Uterus (tissue), 4 donors: ENCODE measurements around the gene PICALM. TPM values are rescaled to one million over a fixed set of nuclear protein-coding genes. Genes with fewer than 3 reads are reported as not detected.

ENCODE experiments used
- DNase-seq, 2 donors: peaks; one replicate each; pipeline ENCODE4 v3.0.0-alpha.2; 2019 to 2020
- H3K27ac ChIP-seq, 2 donors: fragments of 200-600 bp; sonication (generic); 1 replicate in 1 of 2; 2 replicates in 1 of 2; pipeline ENCODE4 v1.5.1; 2016 to 2018
- H3K27me3 ChIP-seq, 2 donors: fragments of 200-600 bp; sonication (generic); one replicate each; pipeline ENCODE4 v1.5.1; 2018 to 2019; ENCODE audit warnings: control low read depth in 1 of 2
- H3K36me3 ChIP-seq, 2 donors: fragments of 200-600 bp; sonication (generic); one replicate each; pipeline ENCODE4 v1.5.1; 2019; ENCODE audit warnings: control low read depth in 1 of 2
- H3K4me1 ChIP-seq, 2 donors: fragments of 200-600 bp; sonication (generic); one replicate each; pipeline ENCODE4 v1.5.1; 2018 to 2019; ENCODE audit warnings: control low read depth in 1 of 2
- H3K4me3 ChIP-seq, 2 donors: fragments of 200-600 bp; sonication (generic); 1 replicate in 1 of 2; 2 replicates in 1 of 2; pipeline ENCODE4 v1.5.1; 2018 to 2019; ENCODE audit warnings: mild to moderate bottlenecking in 1 of 2
- H3K9me3 ChIP-seq, 2 donors: fragments of 200-600 bp; sonication (generic); one replicate each; pipeline ENCODE4 v1.5.1; 2019; ENCODE audit warnings: control low read depth in 1 of 2
- POLR2A ChIP-seq, 2 donors: fragments of 450-650 bp; IDR thresholded peaks; one replicate each; pipeline ENCODE4 v1.6.1; 2016; ENCODE audit warnings: antibody characterized with exemption in 2 of 2, mild to moderate bottlenecking in 1 of 2, moderate library complexity in 1 of 2
- intact Hi-C: fragments of 100-400 bp; cut with DNase I; formaldehyde crosslinking; loops from one replicate; pipeline ENCODE4 v1.15.1; 2023; ENCODE audit warnings: low total_unique reads
- total RNA-seq, 4 donors: library from RNA; depleted of rRNA in 3 of 4; stranded (reverse); fragments of >200 nt in 3 of 4; gene quantifications; one replicate each; pipeline versions ENCODE4 v1.1.0 to v1.2.4, GENCODE V29; 2014 to 2023
- TF ChIP-seq, protein P1 (sequence below), 4 experiments: fragments of 200-600 bp in 2 of 4; fragments of 450-650 bp in 2 of 4; sonication (generic) in 2 of 4; IDR thresholded peaks; one replicate each; pipeline ENCODE4 v1.5.1; 2016 to 2019; ENCODE audit warnings: antibody characterized with exemption in 4 of 4, mild to moderate bottlenecking in 2 of 4, moderate library complexity in 1 of 4
- donor health status: DM: yes; HTN: yes; CAD: no.

PICALM gene
- total RNA-seq, 4 donors from 2014 or later = 198 to 402 (median 298) TPM

DNA sequence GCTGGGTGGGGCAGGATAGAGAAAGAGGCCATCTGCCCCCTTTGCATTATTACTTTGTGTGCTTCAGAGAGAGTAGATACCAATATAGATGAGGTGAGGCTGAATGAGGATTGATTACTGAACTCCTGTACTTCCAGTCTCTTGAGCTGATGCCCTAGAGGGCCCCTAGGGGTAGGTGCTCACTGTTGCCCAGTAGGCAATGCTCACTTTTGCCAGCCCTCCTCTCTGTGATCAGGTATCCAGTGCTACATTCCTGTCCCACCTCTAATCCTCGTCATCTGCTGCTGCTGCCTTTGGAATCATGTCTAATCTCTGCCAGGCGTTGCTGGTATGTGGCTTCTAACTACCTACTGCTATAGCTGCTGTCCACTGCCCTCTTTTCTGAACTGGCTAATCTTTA, 156.5 kb downstream of the PICALM start:
- Histone ChIP-seq H3K9me3 (no peaks in the 10 kb centered on the region), H3K27me3 (no peaks in the 10 kb centered on the region), H3K4me1 (no peaks in the 10 kb centered on the region), H3K36me3 (no peaks in the 10 kb centered on the region), H3K27ac (no peak overlapping the region), H3K4me3 (no peak overlapping the region)
- intact Hi-C loops = no loop called here
- no peak for DNase-seq
- TF ChIP-seq, protein P1, sequence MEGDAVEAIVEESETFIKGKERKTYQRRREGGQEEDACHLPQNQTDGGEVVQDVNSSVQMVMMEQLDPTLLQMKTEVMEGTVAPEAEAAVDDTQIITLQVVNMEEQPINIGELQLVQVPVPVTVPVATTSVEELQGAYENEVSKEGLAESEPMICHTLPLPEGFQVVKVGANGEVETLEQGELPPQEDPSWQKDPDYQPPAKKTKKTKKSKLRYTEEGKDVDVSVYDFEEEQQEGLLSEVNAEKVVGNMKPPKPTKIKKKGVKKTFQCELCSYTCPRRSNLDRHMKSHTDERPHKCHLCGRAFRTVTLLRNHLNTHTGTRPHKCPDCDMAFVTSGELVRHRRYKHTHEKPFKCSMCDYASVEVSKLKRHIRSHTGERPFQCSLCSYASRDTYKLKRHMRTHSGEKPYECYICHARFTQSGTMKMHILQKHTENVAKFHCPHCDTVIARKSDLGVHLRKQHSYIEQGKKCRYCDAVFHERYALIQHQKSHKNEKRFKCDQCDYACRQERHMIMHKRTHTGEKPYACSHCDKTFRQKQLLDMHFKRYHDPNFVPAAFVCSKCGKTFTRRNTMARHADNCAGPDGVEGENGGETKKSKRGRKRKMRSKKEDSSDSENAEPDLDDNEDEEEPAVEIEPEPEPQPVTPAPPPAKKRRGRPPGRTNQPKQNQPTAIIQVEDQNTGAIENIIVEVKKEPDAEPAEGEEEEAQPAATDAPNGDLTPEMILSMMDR (IDR thresholded peaks at IDR 0.05) = no peak
- no peak for TF ChIP-seq POLR2A (IDR thresholded peaks at IDR 0.05)

Other genes starting within 250 kb of the PICALM start
- gene CCDC83, start 213.7 kb downstream of the PICALM start, total RNA-seq = under 1 TPM in 1 of 4 donors, not detected in 3; 0.21 TPM
- 10 to 100 TPM; 16.4 to 53.8 (median 31.3) TPM for gene EED, start 175.7 kb upstream of the PICALM start, total RNA-seq
- 10 to 100 TPM; 42.0 to 75.9 (median 53.2) TPM for gene HIKESHI, start 233.2 kb upstream of the PICALM start, total RNA-seq